T-helper 1 cell treated with Interleukin-12 subunit alpha and Interleukin-12 subunit beta and Interleukin-4 antibody, amounts not matched to agents 30 ng/mL and 1 ng/mL, for 36 hours (primary cell): ENCODE results near the gene CSMD2. TPM values are rescaled to one million over a fixed set of nuclear protein-coding genes. Genes with fewer than 3 reads are reported as not detected.

Source experiments
- intact Hi-C: fragments of 100-400 bp; cut with micrococcal nuclease; formaldehyde crosslinking; loops from one replicate; pipeline ENCODE4 v1.15.1; 2024
- total RNA-seq: library from RNA; stranded (reverse); gene quantifications from 2 replicates; pipeline ENCODE4 v1.2.3, GENCODE V29; 2022

The CSMD2 gene
- total RNA-seq, 1 donor from 2014 or later: not detected

GRCh38 chr1:33906156-33906555 is 258.9 kb downstream of the CSMD2 start:
- intact Hi-C loops: no loop called here

- intact Hi-C loops: no loop called here
These were observed 259.8 kb downstream of the CSMD2 start for GRCh38 chr1:33905241-33905640.

- intact Hi-C loops: no loop called here
These were observed 261.8 kb downstream of the CSMD2 start for GRCh38 chr1:33903210-33903589.

GRCh38 chr1:33902486-33903209 is 262.4 kb downstream of the CSMD2 start:
- intact Hi-C loops: no loop called here

GRCh38 chr1:33899746-33900145 is 265.3 kb downstream of the CSMD2 start:
- intact Hi-C loops: no loop called here

- intact Hi-C loops: no loop called here
These were observed 266.1 kb downstream of the CSMD2 start for GRCh38 chr1:33898881-33899280.

GRCh38 chr1:33898406-33898805 is 266.6 kb downstream of the CSMD2 start:
- intact Hi-C loops: no loop called here

- intact Hi-C loops: no loop called here
These were observed 267.8 kb downstream of the CSMD2 start for GRCh38 chr1:33897092-33897725.

- intact Hi-C loops: no loop called here
These were observed 269.1 kb downstream of the CSMD2 start for GRCh38 chr1:33895976-33896375.

GRCh38 chr1:33895396-33895795 is 269.6 kb downstream of the CSMD2 start:
- intact Hi-C loops: no loop called here

- intact Hi-C loops: no loop called here
These were observed 271.7 kb downstream of the CSMD2 start for GRCh38 chr1:33893147-33893830.

GRCh38 chr1:33886496-33886895 is 278.5 kb downstream of the CSMD2 start:
- intact Hi-C loops: no loop called here

GRCh38 chr1:33880305-33880704 is 284.7 kb downstream of the CSMD2 start:
- intact Hi-C loops: no loop called here

GRCh38 chr1:33878392-33878791 is 286.6 kb downstream of the CSMD2 start:
- intact Hi-C loops: no loop called here

GRCh38 chr1:33876970-33877650 is 287.9 kb downstream of the CSMD2 start:
- intact Hi-C loops: no loop called here

GRCh38 chr1:33875862-33876261 is 289.2 kb downstream of the CSMD2 start:
- intact Hi-C loops: no loop called here

GRCh38 chr1:33874636-33875035 is 290.4 kb downstream of the CSMD2 start:
- intact Hi-C loops: no loop called here

GRCh38 chr1:33872683-33873082 is 292.3 kb downstream of the CSMD2 start:
- intact Hi-C loops: no loop called here

- intact Hi-C loops: no loop called here
These were observed 292.8 kb downstream of the CSMD2 start for GRCh38 chr1:33872275-33872674.

- intact Hi-C loops: no loop called here
These were observed 297.3 kb downstream of the CSMD2 start for GRCh38 chr1:33867684-33868083.

- intact Hi-C loops: no loop called here
These were observed 298.7 kb downstream of the CSMD2 start for GRCh38 chr1:33866281-33866680.
